Stimulated activated CD8-positive, alpha-beta memory T cell treated with anti-CD3 and anti-CD28 coated beads, Interleukin-12 subunit alpha, Interleukin-12 subunit beta, amount 100 ng/mL, for 4 hours (primary cell): ENCODE data around the gene NOS3.

ENCODE experiments used
- DNase-seq: peaks from one replicate; pipeline ENCODE4 v3.0.0-alpha.2; 2020; ENCODE audit warnings: low read depth

Gene NOS3

GRCh38 chr7:150979713-150980390, 11.0 kb upstream of the NOS3 start:
- DNase-seq, result no peak

- no peak for DNase-seq
Observed at GRCh38 chr7:150980663-150981062, 10.2 kb upstream of the NOS3 start.

- DNase-seq, result no peak
Observed at GRCh38 chr7:150981644-150982043, 9.2 kb upstream of the NOS3 start.

GRCh38 chr7:150982351-150982750, 8.5 kb upstream of the NOS3 start:
- no peak for DNase-seq

GRCh38 chr7:150983893-150984368, 6.9 kb upstream of the NOS3 start:
- no peak for DNase-seq

- no peak for DNase-seq
Observed at GRCh38 chr7:150986099-150986512, 4.7 kb upstream of the NOS3 start.

GRCh38 chr7:150986556-150986955, 4.3 kb upstream of the NOS3 start:
- no peak for DNase-seq

GRCh38 chr7:150988230-150989226, 2.3 kb upstream of the NOS3 start:
- DNase-seq, result no peak

GRCh38 chr7:150989456-150989855, 1.4 kb upstream of the NOS3 start:
- DNase-seq, result no peak

GRCh38 chr7:150992051-150992640, 1.3 kb downstream of the NOS3 start:
- DNase-seq, result no peak

GRCh38 chr7:150992833-150993302, 2.1 kb downstream of the NOS3 start:
- no peak for DNase-seq

- no peak for DNase-seq
Observed at GRCh38 chr7:150993511-150993910, 2.7 kb downstream of the NOS3 start.

GRCh38 chr7:150994141-150994837, 3.5 kb downstream of the NOS3 start:
- DNase-seq, result no peak

GRCh38 chr7:150994838-150995510, 4.2 kb downstream of the NOS3 start:
- no peak for DNase-seq

GRCh38 chr7:150996376-150997074, 5.7 kb downstream of the NOS3 start:
- DNase-seq, result no peak

- no peak for DNase-seq
Observed at GRCh38 chr7:150997075-150997511, 6.3 kb downstream of the NOS3 start.

GRCh38 chr7:150997817-150998216, 7.0 kb downstream of the NOS3 start:
- DNase-seq, result no peak

GRCh38 chr7:150998341-150998740, 7.5 kb downstream of the NOS3 start:
- no peak for DNase-seq

GRCh38 chr7:150999001-150999400, 8.2 kb downstream of the NOS3 start:
- DNase-seq, result no peak

- no peak for DNase-seq
Observed at GRCh38 chr7:150999497-151000230, 8.8 kb downstream of the NOS3 start.
